ENCODE measurements around the gene STOM.

STOM gene

DNA sequence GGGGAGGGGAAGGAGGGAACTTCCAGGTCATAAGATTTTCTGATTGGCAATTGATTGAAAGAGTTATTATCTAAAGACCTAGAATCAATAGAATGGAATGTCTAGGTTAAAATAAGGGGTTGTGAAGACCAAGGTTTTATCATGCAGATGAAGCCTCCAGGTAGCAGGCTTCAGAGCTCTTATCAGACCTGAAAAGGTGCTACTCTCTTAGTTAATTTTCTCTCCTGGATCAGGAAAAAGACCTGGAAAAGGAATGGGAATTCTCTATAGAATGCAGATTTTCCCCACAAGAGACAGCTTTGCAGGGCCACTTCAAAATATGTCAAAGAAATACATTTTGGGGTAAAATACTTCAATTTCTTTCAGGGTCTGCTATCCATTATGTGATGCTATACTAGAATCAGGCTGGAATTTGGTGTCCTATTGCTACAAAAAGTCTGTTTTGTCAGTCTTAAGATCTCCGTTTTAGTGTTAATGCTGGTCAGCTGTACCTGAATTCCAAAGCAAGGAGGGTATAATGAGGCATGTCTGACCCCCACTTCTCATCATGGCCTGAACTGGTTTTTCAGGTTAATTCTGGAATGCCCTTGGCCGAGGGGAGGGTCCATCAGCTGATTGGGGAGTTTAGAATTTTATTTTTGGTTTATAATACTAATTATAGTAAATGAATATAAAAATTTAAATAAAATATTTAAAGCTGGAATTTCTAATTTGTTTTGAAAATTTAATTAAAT lies 16.6 kb upstream of the STOM start:
- TF ChIP-seq, protein P1, sequence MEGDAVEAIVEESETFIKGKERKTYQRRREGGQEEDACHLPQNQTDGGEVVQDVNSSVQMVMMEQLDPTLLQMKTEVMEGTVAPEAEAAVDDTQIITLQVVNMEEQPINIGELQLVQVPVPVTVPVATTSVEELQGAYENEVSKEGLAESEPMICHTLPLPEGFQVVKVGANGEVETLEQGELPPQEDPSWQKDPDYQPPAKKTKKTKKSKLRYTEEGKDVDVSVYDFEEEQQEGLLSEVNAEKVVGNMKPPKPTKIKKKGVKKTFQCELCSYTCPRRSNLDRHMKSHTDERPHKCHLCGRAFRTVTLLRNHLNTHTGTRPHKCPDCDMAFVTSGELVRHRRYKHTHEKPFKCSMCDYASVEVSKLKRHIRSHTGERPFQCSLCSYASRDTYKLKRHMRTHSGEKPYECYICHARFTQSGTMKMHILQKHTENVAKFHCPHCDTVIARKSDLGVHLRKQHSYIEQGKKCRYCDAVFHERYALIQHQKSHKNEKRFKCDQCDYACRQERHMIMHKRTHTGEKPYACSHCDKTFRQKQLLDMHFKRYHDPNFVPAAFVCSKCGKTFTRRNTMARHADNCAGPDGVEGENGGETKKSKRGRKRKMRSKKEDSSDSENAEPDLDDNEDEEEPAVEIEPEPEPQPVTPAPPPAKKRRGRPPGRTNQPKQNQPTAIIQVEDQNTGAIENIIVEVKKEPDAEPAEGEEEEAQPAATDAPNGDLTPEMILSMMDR (IDR thresholded peaks at IDR 0.05; ENCODE audit: low read length, missing control alignments) = no peak
- no peak for DNase-seq (ENCODE audit: low read depth)
- H3K4me3 ChIP-seq (replicated peaks; ENCODE audit: low read depth, low read length) = no peak overlapping the region

DNA sequence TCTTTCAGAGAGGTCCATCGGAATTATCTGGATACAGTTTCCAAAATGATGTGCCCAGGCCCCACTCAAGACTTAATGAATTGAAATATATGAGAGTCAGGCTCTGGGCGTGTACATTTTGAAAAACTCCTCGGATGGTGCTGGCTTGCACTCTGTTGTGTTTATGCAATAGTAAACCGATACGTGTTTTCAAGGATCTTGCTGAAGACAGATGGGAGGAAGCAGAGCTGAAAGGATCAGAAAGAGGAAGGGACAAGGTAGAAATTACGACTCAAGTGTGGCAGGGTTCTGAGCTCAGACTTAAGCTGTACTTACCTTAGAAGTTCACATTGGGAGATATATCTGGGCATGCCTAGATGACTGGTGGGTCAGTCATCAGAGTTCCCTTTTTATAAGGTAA lies 13.7 kb upstream of the STOM start:
- no peak overlapping the region for H3K4me3 ChIP-seq (replicated peaks; ENCODE audit: low read depth, low read length)
- no peak for DNase-seq (ENCODE audit: low read depth)
- TF ChIP-seq, protein P1 (IDR thresholded peaks at IDR 0.05; ENCODE audit: low read length, missing control alignments) = no peak

- no peak for DNase-seq (ENCODE audit: low read depth)
- H3K4me3 ChIP-seq (replicated peaks; ENCODE audit: low read depth, low read length) = no peak overlapping the region
- TF ChIP-seq, protein P1 (IDR thresholded peaks at IDR 0.05; ENCODE audit: low read length, missing control alignments) = no peak
Observed at GRCh38 chr9:121380846-121381245, 10.8 kb upstream of the STOM start.

GRCh38 chr9:121376214-121376830 lies 6.3 kb upstream of the STOM start:
- TF ChIP-seq, protein P1 (IDR thresholded peaks at IDR 0.05; ENCODE audit: low read length, missing control alignments) = peak; percentile 51
- H3K4me3 ChIP-seq (replicated peaks; ENCODE audit: low read depth, low read length) = no peak overlapping the region
- peak; percentile 64 for DNase-seq (ENCODE audit: low read depth)

DNA sequence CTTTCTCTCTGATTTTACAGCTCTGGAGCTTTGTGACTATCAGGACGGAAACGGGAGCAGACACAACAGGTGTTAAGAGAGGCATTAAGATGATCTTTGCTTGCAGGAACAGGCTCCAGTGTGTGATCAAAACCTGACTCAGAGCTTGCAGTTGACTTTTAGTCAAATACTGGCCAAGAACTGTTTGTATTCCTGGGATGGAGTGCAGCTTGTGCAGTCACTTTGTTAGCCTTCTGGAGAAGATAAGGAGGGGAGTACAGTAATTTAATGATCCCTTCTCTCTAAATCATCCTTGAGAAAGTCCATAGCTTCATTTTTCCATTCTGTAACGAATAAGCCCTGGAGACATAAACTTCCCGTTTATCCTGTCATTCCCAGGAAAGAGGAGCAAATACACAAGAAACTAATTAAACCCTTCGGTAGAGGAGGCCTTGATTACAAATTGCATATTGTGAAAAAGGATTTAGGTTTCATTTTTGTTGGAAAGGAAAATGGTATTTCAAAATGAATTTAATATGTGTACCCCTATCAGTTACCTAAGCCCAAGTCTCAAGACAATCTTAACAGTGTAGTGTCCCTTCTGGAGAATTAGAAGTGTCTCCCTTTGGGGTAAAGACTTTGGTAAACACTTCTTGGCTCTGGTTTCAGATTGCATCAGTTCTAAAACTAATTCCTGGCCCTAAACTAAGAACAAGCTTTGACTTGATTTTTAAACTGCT lies 3.1 kb upstream of the STOM start:
- TF ChIP-seq, protein P1 (IDR thresholded peaks at IDR 0.05; ENCODE audit: low read length, missing control alignments) = no peak
- peak; percentile 52 for DNase-seq (ENCODE audit: low read depth)
- H3K4me3 ChIP-seq (replicated peaks; ENCODE audit: low read depth, low read length) = no peak overlapping the region

GRCh38 chr9:121372239-121373010 lies 2.4 kb upstream of the STOM start:
- TF ChIP-seq, protein P1 (IDR thresholded peaks at IDR 0.05; ENCODE audit: low read length, missing control alignments) = no peak
- no peak overlapping the region for H3K4me3 ChIP-seq (replicated peaks; ENCODE audit: low read depth, low read length)
- DNase-seq (ENCODE audit: low read depth) = no peak

Data from fibroblast of pulmonary artery (primary cell).